Measurements from ENCODE around the gene IFI27L1. TPM values are rescaled to one million over a fixed set of nuclear protein-coding genes. Genes with fewer than 3 reads are reported as not detected.
A peak's percentile ranks its signal among the peaks of the same experiment; 100 is the strongest.

IFI27L1 gene
- total RNA-seq, 1 donor from 2014 or later, result 33.1 TPM

DNA sequence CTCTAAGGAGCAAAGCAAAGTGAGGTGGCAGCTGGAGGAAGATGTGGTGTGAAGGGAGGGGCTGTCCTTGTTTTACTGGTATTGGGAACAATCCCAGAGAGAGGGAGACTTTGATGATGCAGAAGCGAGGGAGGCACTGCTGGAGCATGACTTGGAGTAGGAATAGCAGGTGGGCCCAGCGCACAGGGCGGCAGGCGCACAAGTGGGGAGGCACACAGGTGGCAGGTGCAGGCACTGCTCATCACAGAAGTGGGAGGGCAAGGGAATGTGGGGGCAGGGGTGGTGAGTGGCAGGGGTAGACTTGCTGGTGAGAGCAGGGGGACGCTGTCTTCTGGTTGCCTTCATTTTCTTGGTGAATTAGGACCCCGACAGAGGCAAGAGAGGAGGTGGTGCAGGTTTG, 17.9 kb downstream of the IFI27L1 start:
- peaks cover 8% of the 10 kb centered on the region for H3K36me3 Mint-ChIP-seq
- DNase-seq (ENCODE audit: low spot score in 2 of 2, unreplicated experiment in 2 of 2), result no peak
- H3K4me1 Mint-ChIP-seq, result peaks cover 5% of the 10 kb centered on the region
- no peak overlapping the region for H3K4me3 Mint-ChIP-seq
- H3K27ac Mint-ChIP-seq, result no peak overlapping the region
- H3K27me3 Mint-ChIP-seq (ENCODE audit: low read depth), result no peaks in the 10 kb centered on the region
- TF ChIP-seq, protein P1, sequence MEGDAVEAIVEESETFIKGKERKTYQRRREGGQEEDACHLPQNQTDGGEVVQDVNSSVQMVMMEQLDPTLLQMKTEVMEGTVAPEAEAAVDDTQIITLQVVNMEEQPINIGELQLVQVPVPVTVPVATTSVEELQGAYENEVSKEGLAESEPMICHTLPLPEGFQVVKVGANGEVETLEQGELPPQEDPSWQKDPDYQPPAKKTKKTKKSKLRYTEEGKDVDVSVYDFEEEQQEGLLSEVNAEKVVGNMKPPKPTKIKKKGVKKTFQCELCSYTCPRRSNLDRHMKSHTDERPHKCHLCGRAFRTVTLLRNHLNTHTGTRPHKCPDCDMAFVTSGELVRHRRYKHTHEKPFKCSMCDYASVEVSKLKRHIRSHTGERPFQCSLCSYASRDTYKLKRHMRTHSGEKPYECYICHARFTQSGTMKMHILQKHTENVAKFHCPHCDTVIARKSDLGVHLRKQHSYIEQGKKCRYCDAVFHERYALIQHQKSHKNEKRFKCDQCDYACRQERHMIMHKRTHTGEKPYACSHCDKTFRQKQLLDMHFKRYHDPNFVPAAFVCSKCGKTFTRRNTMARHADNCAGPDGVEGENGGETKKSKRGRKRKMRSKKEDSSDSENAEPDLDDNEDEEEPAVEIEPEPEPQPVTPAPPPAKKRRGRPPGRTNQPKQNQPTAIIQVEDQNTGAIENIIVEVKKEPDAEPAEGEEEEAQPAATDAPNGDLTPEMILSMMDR (IDR thresholded peaks at IDR 0.05; ENCODE audit: unreplicated experiment), result no peak
- H3K9me3 Mint-ChIP-seq, result no peaks in the 10 kb centered on the region

DNA sequence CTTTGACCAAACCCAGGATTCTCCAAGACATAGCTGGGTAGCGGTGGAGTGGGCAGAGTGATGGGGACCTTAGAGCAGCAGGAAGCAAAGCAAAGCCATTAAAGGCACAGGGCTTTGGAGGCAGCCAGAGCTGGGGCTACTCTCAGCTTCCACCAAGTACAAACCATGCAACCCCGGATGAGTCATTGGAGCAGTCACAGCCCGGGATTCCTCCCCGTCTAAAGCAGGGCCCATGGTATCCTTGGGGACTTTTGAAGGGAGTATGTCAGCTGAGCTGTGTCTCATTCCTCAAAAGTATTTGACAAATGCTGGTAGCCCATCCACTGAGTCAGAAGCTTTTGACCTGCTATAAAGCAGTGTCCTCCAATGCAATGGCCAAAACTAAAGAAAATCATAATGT, 19.7 kb downstream of the IFI27L1 start:
- no peaks in the 10 kb centered on the region for H3K9me3 Mint-ChIP-seq
- no peak overlapping the region for H3K27ac Mint-ChIP-seq
- TF ChIP-seq, protein P1 (IDR thresholded peaks at IDR 0.05; ENCODE audit: unreplicated experiment), result no peak
- H3K4me1 Mint-ChIP-seq, result peaks cover 5% of the 10 kb centered on the region
- H3K27me3 Mint-ChIP-seq (ENCODE audit: low read depth), result no peaks in the 10 kb centered on the region
- H3K36me3 Mint-ChIP-seq, result peaks cover 8% of the 10 kb centered on the region
- H3K4me3 Mint-ChIP-seq, result no peak overlapping the region
- DNase-seq (ENCODE audit: low spot score in 2 of 2, unreplicated experiment in 2 of 2), result no peak

DNA sequence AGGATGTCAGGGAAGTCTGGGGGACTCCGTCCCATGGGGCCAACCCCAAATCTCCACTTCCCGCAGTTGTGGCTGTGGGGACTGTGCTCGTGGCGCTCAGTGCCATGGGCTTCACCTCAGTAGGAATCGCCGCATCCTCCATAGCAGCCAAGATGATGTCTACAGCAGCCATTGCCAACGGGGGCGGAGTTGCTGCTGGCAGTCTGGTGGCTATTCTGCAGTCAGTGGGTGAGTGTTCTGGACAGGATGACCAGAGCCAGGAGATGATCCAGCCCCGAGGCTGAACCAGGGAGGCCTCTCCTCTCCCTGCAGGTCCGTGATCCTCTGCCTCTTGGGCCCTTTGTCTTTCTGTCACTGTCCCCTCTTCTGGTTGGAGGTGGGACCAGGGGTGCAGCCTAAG, 20.6 kb downstream of the IFI27L1 start:
- Mint-ChIP-seq H3K4me1 (peaks cover 5% of the 10 kb centered on the region), H3K27ac (no peak overlapping the region), H3K4me3 (no peak overlapping the region), H3K36me3 (peaks cover 8% of the 10 kb centered on the region), H3K27me3 (ENCODE audit: low read depth) (no peaks in the 10 kb centered on the region), H3K9me3 (no peaks in the 10 kb centered on the region)
- TF ChIP-seq, protein P1 (IDR thresholded peaks at IDR 0.05; ENCODE audit: unreplicated experiment), result no peak
- DNase-seq (ENCODE audit: low spot score in 2 of 2, unreplicated experiment in 2 of 2), result no peak

DNA sequence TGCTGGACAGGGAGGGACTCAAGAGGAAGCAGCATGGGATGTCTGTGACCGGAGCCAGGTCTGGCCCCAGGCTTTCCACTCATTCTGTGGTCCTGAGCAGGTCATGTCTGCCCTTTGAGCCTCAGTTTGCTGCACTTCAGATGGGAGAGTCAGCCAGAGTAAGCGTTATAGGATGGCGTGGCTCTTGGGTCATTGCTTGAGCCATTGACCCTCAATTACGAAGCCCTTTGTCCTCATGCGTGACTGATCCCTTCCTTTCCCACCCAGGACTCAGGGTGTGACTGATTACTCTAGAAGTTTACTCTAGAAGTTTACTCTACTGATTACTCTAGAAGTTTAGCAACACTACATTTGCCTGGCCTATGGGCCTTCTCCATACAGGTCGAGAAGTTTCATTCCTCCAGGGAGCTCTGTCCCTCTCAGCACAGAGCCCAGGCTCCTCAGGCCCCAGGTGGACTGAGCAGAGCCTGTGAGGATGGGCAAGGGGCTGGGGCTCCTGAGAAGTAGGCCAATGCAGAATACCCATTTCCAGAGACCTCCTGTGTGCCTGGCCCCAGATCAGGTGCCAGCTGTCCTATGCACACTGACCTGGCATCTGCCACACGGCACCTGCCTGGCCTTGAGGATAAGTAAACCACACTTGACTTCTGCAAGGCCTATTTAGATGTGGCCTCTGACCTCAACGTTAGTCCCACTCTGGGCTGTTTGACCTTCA, 21.8 kb downstream of the IFI27L1 start:
- no peak for DNase-seq (ENCODE audit: low spot score in 2 of 2, unreplicated experiment in 2 of 2)
- Mint-ChIP-seq H3K27ac (no peak overlapping the region), H3K27me3 (ENCODE audit: low read depth) (no peaks in the 10 kb centered on the region), H3K4me1 (peaks cover 5% of the 10 kb centered on the region), H3K36me3 (peaks cover 1% of the 10 kb centered on the region), H3K4me3 (no peak overlapping the region), H3K9me3 (no peaks in the 10 kb centered on the region)
- TF ChIP-seq, protein P1 (IDR thresholded peaks at IDR 0.05; ENCODE audit: unreplicated experiment), result no peak

DNA sequence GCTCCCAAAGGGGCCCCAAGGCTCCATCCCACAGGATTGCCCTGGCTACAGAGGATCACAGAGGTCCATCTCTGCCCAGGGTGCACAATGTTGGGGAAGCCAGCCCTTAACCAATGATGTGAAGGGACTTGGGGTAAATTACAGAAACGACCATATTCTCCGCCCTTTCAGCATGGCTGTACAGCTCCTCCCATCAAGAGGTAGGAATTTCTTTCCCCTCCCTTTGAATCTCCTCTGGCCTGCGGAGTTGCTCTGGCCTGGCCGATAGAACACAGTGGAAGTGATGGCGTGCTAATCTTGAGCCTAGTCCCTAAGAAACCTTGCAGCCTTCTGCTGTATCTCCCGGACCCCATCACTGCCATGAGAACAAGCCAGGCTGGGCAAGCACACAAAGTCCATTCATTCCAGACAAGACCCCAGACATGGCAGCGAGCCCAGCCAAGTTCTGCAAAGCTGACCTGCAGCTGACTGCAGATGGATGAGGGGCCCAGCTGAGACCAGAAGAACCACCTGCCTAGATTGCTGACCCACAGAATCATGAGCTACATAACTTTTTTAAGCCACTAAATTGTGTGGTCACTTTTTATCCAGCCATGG, 22.5 kb downstream of the IFI27L1 start:
- Mint-ChIP-seq H3K27me3 (ENCODE audit: low read depth) (no peaks in the 10 kb centered on the region), H3K36me3 (peaks cover 1% of the 10 kb centered on the region), H3K9me3 (no peaks in the 10 kb centered on the region), H3K4me3 (no peak overlapping the region), H3K27ac (peak overlapping the region; percentile 30), H3K4me1 (peaks cover 5% of the 10 kb centered on the region)
- TF ChIP-seq, protein P1 (IDR thresholded peaks at IDR 0.05; ENCODE audit: unreplicated experiment), result no peak
- DNase-seq (ENCODE audit: low spot score in 2 of 2, unreplicated experiment in 2 of 2), result no peak

All from mesothelial cell of epicardium (in vitro differentiated cells).